GM18505 (cell line): Measurements from ENCODE around the gene ARFGEF2.

ENCODE experiments used
- ATAC-seq: cut with Tn5 transposase; IDR thresholded peaks from one replicate; pipeline ENCODE4 v1.9.1; 2021; ENCODE audit not compliant: unreplicated experiment
- POLR2A ChIP-seq: IDR thresholded peaks from 4 replicates; pipeline ENCODE4 v1.6.1; 2011; ENCODE audit warnings: borderline replicate concordance; ENCODE audit not compliant: insufficient read depth, insufficient read length; ENCODE audit errors: extremely low read depth

ARFGEF2 gene

GRCh38 chr20:48891235-48892048 lies 30.1 kb upstream of the ARFGEF2 start:
- no peak for TF ChIP-seq POLR2A
- ATAC-seq = no peak

GRCh38 chr20:48892049-48892470 lies 29.5 kb upstream of the ARFGEF2 start:
- no peak for TF ChIP-seq POLR2A
- no peak for ATAC-seq

- no peak for ATAC-seq
- no peak for TF ChIP-seq POLR2A
Measured at GRCh38 chr20:48892891-48893290, 28.6 kb upstream of the ARFGEF2 start.

- no peak for ATAC-seq
- TF ChIP-seq POLR2A = no peak
Measured at GRCh38 chr20:48893374-48893773, 28.1 kb upstream of the ARFGEF2 start.

GRCh38 chr20:48897305-48898010 lies 24.1 kb upstream of the ARFGEF2 start:
- no peak for ATAC-seq

GRCh38 chr20:48898210-48898609 lies 23.3 kb upstream of the ARFGEF2 start:
- TF ChIP-seq POLR2A = no peak
- ATAC-seq = no peak

More at GRCh38 chr20:48897305-48898010, 24.1 kb upstream of the ARFGEF2 start:
- no peak for TF ChIP-seq POLR2A

- ATAC-seq = no peak
- no peak for TF ChIP-seq POLR2A
Measured at GRCh38 chr20:48898896-48899530, 22.5 kb upstream of the ARFGEF2 start.

GRCh38 chr20:48899881-48900280 lies 21.6 kb upstream of the ARFGEF2 start:
- no peak for ATAC-seq
- TF ChIP-seq POLR2A = no peak

- no peak for ATAC-seq
- no peak for TF ChIP-seq POLR2A
Measured at GRCh38 chr20:48901326-48901725, 20.2 kb upstream of the ARFGEF2 start.

- no peak for ATAC-seq
- no peak for TF ChIP-seq POLR2A
Measured at GRCh38 chr20:48903705-48904104, 17.8 kb upstream of the ARFGEF2 start.

- no peak for ATAC-seq
- TF ChIP-seq POLR2A = no peak
Measured at GRCh38 chr20:48904566-48905296, 16.8 kb upstream of the ARFGEF2 start.

GRCh38 chr20:48905297-48905647 lies 16.2 kb upstream of the ARFGEF2 start:
- no peak for ATAC-seq
- no peak for TF ChIP-seq POLR2A

GRCh38 chr20:48906221-48906877 lies 15.2 kb upstream of the ARFGEF2 start:
- ATAC-seq = no peak
- no peak for TF ChIP-seq POLR2A

- no peak for TF ChIP-seq POLR2A
- ATAC-seq = no peak
Measured at GRCh38 chr20:48908656-48909319, 12.7 kb upstream of the ARFGEF2 start.
